Measurements from ENCODE around the gene SVIL.
"Not testable (repeated sequence)": the region's sequence is repeated elsewhere in the genome, so short reads cannot be mapped to it uniquely, and the experiment has no call there.

The SVIL gene

GRCh38 chr10:29613791-29614190, 21.0 kb downstream of the SVIL start:
- Histone ChIP-seq H3K4me3 (ENCODE audit: low read depth in 1 of 2, low read length in 1 of 2) (no peak overlapping the region), H3K4me1 (ENCODE audit: control insufficient read depth in 1 of 2, insufficient read depth in 1 of 2, low read depth in 1 of 2, low read length in 1 of 2) (peaks cover 11 to 16% of the 10 kb centered on the region in 2 experiments), H3K27ac (no peak overlapping the region), H3K36me3 (peaks cover 12% of the 10 kb centered on the region), H3K27me3 (no peaks in the 10 kb centered on the region), H3K9me3 (no peaks in the 10 kb centered on the region)
- TF ChIP-seq CTCF (IDR thresholded peaks at IDR 0.05), result no peak

- Histone ChIP-seq H3K27me3 (no peaks in the 10 kb centered on the region), H3K36me3 (peaks cover 16% of the 10 kb centered on the region), H3K9me3 (no peaks in the 10 kb centered on the region), H3K27ac (no peak overlapping the region), H3K4me3 (ENCODE audit: low read depth in 1 of 2, low read length in 1 of 2) (no peak overlapping the region), H3K4me1 (ENCODE audit: control insufficient read depth in 1 of 2, insufficient read depth in 1 of 2, low read depth in 1 of 2, low read length in 1 of 2) (peaks cover 11 to 22% of the 10 kb centered on the region in 2 experiments)
- no peak for TF ChIP-seq CTCF (IDR thresholded peaks at IDR 0.05)
Measured at GRCh38 chr10:29613196-29613595, 21.6 kb downstream of the SVIL start.

- Histone ChIP-seq H3K27ac (no peak overlapping the region), H3K4me3 (ENCODE audit: low read depth in 1 of 2, low read length in 1 of 2) (no peak overlapping the region), H3K27me3 (no peaks in the 10 kb centered on the region), H3K36me3 (peaks cover 16% of the 10 kb centered on the region), H3K4me1 (ENCODE audit: control insufficient read depth in 1 of 2, insufficient read depth in 1 of 2, low read depth in 1 of 2, low read length in 1 of 2) (peaks cover 11 to 22% of the 10 kb centered on the region in 2 experiments), H3K9me3 (no peaks in the 10 kb centered on the region)
- no peak for TF ChIP-seq CTCF (IDR thresholded peaks at IDR 0.05)
Measured at GRCh38 chr10:29612657-29613056, 22.1 kb downstream of the SVIL start.

GRCh38 chr10:29611781-29612381, 22.9 kb downstream of the SVIL start:
- H3K27me3 ChIP-seq, result no peaks in the 10 kb centered on the region
- no peak overlapping the region for H3K27ac ChIP-seq
- no peak overlapping the region for H3K4me3 ChIP-seq (ENCODE audit: low read depth in 1 of 2, low read length in 1 of 2)
- peaks cover 16% of the 10 kb centered on the region for H3K36me3 ChIP-seq
- peaks cover 9 to 21% of the 10 kb centered on the region in 2 experiments for H3K4me1 ChIP-seq (ENCODE audit: control insufficient read depth in 1 of 2, insufficient read depth in 1 of 2, low read depth in 1 of 2, low read length in 1 of 2)
- no peaks in the 10 kb centered on the region for H3K9me3 ChIP-seq
- TF ChIP-seq CTCF (IDR thresholded peaks at IDR 0.05), result no peak

GRCh38 chr10:29610876-29611647, 23.7 kb downstream of the SVIL start:
- Histone ChIP-seq H3K27ac (no peak overlapping the region), H3K36me3 (peaks cover 16% of the 10 kb centered on the region), H3K4me3 (ENCODE audit: low read depth in 1 of 2, low read length in 1 of 2) (no peak overlapping the region), H3K9me3 (no peaks in the 10 kb centered on the region), H3K27me3 (no peaks in the 10 kb centered on the region), H3K4me1 (ENCODE audit: control insufficient read depth in 1 of 2, insufficient read depth in 1 of 2, low read depth in 1 of 2, low read length in 1 of 2) (peaks cover under 1 to 13% of the 10 kb centered on the region in 2 experiments)
- no peak for TF ChIP-seq CTCF (IDR thresholded peaks at IDR 0.05)

GRCh38 chr10:29610331-29610730, 24.4 kb downstream of the SVIL start:
- H3K36me3 ChIP-seq, result peaks cover 16% of the 10 kb centered on the region
- peaks cover 0 to 10% of the 10 kb centered on the region in 2 experiments for H3K4me1 ChIP-seq (ENCODE audit: control insufficient read depth in 1 of 2, insufficient read depth in 1 of 2, low read depth in 1 of 2, low read length in 1 of 2)
- H3K4me3 ChIP-seq (ENCODE audit: low read depth in 1 of 2, low read length in 1 of 2); H3K27me3 ChIP-seq; H3K27ac ChIP-seq; H3K9me3 ChIP-seq: not testable (repeated sequence)
